K562 (cell line): Measurements from ENCODE around the gene C1orf21.

Source experiments
- HDGF ChIP-seq: fragments of 450-650 bp; IDR thresholded peaks from 2 replicates; pipeline ENCODE4 v1.6.1; 2016
- TF ChIP-seq, protein P1 (sequence below): sonication (generic); formaldehyde crosslinking; IDR thresholded peaks from 2 replicates; pipeline ENCODE4 v1.9.0; 2022; ENCODE audit warnings: mild to moderate bottlenecking, missing genetic modification reagents

DNA sequence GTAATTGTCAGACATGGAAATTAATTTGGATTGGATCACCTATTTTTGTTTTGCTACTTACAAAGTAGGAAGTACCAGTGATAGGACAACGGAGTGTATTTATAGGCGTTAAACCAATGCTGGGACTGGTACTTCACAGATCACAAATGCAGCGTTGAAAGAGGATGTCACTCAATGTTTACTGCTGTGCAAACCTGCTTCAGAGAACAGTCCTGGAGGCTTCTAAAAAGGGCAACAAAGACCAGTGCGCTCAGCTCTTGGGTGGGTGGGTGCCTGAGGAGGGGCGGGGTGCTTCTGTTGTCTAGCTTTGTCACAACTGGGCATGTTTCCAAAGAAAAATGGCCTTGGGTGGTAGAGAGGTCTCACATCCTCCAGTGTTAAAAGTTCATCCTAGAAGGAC, 2.1 kb downstream of the C1orf21 start:
- TF ChIP-seq, protein P1, sequence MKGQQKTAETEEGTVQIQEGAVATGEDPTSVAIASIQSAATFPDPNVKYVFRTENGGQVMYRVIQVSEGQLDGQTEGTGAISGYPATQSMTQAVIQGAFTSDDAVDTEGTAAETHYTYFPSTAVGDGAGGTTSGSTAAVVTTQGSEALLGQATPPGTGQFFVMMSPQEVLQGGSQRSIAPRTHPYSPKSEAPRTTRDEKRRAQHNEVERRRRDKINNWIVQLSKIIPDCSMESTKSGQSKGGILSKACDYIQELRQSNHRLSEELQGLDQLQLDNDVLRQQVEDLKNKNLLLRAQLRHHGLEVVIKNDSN (CRISPR knock-in tag) = no peak
- no peak for TF ChIP-seq HDGF
